T-helper 1 cell (primary cell): Measurements from ENCODE around the gene TNK2.
"Not testable (repeated sequence)": the region's sequence is repeated elsewhere in the genome, so short reads cannot be mapped to it uniquely, and the experiment has no call there.

Experiments
- DNase-seq, 5 donors: peaks; one replicate each; pipeline ENCODE4 v3.0.0-alpha.2; 2012 to 2020

Gene TNK2

DNA sequence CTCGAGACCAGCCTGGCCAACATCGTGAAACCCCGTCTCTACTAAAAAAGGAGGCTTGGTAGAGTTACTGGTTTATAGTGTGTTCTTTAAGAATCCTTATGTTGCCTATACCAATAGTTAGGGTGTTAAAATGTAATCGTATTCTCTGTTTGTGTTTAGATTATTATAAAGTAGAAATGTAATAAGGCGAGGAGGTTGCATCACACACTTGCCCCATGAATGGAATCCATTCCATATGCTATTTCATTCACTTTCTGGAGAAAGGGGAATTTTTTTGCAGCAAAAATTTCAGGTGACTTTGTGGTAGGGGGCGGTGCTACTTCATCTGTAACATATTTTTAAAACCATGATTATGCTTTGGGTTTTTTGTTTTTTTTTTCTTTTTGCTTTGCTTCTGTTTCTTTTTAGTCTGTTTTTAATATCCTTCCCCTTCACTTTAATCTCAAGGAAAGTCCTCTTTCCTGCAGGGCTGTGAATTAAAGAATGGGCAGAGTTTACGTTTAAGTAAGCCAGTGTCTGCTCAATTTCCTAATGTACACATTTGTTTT is 63.6 kb downstream of the TNK2 start:
- DNase-seq = no peak

DNA sequence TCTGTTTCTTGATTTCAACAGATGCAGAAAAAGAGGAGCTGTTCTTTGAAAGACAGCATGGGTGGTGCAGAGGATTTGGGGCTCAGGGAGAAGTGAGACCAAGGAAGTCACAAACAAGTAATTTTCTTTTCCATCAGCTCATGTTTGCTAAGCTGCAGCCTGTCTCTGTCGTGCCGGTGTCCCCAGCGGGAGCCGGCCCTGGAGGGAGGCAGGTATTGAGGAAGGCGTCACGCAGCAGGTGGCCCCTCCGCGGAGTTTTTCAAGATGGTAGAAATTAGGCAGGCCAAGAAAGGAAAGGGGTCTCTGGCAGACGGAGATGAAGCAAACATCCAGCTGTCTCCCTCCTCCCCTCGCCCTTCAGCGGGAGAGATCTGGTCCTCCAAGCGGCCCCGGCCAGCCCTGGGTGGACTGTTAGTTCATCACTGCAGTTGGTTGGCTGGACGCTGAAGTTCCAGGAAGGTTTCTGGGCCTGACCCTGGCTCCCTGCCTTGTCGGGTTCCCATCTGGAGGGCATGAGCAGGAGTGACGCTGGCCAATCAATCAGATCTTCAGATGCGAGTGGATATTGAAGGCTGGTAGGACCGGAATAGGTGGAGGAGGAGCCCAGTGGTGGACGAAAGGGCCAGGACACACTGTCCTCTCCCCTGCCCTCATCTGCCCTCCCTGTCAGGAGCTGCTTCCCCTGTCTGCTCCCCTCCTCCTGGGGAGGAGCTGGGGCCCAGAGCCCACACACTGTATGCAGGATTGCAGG is 68.9 kb downstream of the TNK2 start:
- DNase-seq = no peak

GRCh38 chr3:195838714-195839113 is 69.6 kb downstream of the TNK2 start:
- no peak for DNase-seq

- no peak for DNase-seq
Observed at GRCh38 chr3:195836476-195837135, 71.7 kb downstream of the TNK2 start.

- no peak for DNase-seq
Observed at GRCh38 chr3:195835791-195836190, 72.6 kb downstream of the TNK2 start.

DNA sequence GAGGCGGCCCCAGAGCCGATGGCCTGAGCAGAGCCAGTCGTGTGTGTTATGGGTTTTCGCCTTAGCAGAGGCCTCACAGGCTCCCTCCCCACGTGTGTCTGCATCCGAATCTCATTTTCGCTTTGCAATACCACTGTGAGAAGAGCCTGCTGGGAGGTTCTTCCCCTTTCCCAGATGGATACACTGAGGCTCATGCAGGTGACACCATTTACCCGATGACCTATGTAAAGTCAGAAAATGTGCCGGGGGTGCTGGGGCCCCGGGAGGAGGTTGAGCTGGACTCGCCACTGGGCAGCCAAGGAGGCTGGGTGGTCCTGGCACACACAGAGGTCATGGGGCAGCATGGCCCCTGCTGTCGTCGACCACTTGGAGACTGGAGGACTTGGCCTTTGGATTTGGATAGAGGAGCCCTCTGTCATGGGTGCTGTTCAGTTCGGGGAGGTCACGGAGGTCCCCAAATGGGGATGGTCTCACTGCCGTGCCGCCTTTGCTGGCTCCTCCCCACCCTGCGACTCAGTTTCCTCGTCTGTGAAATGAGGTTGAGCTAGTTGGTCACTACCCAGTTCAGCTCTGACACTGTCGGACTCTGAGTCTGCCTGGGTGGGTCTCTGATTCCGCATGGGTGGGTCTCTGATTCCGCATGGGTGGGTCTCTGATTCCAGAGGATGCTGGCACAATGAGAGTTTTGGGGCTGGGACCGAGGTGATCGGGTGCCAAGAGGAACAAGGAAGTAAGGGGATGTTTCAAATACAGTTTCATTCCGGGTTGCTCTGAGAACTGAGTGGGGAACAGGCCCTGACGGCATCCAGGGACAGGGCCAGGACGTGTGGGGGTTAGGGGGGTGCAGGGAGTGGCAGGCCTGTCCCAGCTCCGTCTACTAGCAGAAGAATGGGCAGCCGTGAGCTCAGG is 73.4 kb downstream of the TNK2 start:
- no peak for DNase-seq

DNA sequence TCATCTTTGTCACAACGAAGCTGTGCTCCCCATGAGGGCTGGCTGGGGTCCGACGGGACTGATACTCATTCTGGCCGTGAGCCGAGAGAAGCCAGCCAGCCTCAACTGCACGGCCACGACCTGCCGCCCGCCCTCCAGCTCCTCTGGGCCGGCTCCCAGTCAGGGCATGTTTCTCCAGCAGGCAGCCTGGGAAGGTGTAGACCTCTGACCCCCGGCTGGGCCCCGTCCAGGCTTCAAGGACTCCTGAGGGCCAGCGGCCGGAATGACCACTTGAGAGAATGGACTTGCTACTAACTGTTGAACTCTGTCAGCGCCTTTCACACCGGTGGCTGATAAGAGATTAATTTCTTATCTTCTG is 78.5 kb downstream of the TNK2 start:
- DNase-seq = no peak

DNA sequence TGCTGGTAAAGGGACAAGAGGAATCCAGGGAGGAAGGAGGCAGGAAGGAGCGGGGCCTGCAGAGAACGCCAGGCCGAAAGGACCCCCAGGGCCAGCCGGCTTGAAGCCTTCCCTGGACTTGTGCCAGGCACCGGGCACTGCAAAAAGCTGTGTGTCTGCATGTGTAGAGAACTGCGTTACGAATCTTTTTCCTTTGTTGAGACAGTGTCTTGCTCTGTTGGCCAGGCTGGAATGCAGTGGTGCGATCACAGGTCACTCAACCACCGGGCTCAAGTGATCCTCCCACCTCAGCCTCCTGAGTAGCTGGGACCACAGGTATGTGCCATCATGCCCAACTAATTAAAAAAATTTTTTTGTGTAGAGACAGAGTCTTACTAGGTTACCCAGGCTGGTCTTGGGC is 79.6 kb downstream of the TNK2 start:
- no peak for DNase-seq

DNA sequence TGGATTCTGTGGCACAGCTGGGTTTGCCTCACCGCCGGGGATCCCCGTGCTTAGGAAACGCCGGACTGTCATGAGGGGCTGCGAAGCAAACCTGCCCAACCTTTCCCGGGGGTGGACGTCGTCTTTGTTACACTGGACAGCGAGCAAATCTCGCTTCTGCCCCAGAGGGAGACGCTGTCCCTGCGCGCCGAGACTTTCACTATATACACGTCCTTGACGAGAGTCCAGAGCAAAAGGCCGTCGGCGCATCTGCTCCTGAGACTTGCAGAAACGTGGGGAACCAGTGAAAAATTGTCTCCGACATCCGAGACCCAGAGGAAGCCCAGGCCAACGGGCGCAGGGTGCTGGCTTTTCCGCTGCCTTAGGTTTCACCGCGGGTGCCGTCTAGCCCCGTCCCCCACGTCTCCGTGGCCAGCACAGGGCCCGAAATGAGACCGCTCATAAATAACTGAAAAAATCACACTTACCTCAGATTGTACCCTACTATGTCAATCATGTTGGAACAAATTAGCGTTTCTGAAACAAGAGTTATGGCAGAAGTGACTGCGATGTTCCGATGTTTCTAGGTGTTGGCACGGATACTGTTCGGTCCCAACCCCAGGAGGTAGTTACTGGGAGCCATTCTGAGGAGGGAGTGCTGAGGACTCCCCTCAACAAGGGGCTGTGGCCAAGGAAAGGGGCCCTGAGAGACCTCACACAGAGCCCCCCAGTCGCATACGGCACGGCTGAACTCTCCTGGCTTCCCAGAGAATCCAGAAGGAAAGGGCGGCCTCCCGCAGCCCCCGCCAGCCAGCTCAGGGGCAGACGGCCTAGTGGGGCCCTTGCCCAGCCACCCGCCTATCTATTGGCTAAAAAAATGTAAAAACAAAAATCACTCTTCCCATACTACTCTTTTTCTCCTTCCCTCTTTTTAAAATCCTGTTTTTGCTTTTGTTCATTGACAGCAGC is 82.2 kb downstream of the TNK2 start:
- no peak for DNase-seq

DNA sequence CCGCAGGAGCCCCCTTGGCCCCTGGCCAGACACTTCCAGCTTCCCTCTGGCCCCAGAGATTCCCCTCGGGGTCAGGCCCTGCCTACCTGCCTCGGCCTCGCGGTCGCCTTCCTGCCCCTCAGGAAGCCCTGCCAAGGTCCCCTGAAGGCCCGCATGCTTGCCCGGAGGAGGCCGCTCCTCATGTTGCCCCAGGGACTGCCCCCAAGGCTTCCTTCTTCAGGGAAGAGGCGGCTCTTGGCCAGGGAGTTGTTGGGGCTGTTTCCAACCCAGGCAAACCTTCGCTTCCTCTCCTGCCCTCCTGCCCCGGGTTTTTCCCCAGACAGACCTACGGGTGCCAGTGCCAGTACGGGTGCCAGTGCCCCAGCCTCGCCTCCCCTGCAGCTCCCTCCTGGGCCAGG is 83.2 kb downstream of the TNK2 start:
- DNase-seq = no peak

- DNase-seq = not testable (repeated sequence)
Observed at GRCh38 chr3:195824425-195825190, 83.7 kb downstream of the TNK2 start.

DNA sequence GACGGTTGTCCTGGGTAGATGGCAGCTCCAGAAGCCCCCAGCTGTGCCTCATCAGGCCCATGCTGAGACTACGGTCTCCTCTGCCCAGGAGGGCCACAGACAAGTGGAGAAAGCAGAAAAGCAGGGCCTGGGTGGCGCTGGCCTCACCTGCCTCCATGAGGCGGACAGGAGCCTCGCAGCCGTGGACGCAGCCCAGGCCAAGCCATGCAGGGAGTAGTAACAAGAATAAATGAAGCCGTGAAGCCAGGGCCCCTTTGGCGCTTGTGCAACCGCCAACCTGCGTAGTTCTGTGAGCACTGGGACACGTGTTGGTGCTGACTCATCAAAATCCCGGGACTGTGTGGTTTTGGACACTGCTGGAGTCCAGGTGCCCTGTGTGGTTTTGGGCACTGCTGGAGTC is 84.4 kb downstream of the TNK2 start:
- DNase-seq = no peak

DNA sequence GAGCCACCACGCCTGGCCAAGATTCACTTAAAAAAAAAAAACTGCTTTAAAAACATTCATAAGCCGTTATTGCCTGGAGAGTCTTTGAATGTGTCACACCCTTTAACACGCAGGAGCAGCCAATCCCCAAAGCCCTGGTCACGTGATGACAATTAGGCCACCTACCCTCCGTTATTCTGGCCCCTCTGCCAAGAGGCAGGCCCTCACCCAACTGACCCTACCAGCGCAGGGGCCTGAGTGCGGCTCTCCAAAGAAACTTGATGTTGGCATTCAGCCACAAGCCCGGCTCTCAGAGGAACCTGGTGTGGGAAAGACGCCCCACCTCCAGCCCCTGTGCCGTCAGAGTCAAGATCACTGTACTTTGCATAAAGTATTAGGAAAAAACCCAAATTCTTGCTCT is 85.1 kb downstream of the TNK2 start:
- no peak for DNase-seq

- DNase-seq = no peak
Observed at GRCh38 chr3:195822131-195822696, 86.1 kb downstream of the TNK2 start.

DNA sequence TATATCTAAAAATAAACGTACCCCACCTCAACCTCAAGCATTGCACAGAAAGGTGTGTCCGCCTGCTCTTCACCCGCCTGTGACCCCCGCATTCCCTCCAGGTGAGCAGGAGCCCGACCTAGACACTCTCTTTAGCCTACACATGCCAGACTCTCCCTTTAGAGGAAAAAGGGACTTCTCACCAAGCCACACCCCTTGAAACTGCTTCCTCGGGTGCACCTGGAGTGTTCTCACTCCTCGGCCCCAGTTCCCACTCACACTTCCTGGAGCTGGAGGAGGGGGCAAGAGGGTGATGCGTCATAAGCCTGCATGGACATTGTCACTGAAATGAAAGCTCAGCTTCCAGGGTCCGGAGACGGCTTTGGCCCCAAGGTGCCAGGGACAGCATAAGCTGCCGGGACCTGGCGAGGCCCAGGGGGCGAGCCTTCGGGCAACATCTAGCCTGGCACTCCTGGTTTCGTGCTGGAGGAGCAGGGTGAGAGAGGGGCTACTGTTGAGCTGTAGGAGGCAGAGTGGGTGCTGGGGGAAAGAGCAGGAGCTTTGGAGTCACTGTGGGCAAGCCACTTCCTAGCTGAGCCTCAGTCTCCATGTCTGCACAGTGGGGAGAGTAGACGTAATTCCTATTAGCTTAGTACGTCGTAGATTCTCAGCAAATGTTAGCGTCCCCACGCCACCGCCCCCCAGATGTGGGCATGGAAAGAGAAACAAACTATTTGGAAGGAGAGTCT is 86.8 kb downstream of the TNK2 start:
- no peak for DNase-seq

DNA sequence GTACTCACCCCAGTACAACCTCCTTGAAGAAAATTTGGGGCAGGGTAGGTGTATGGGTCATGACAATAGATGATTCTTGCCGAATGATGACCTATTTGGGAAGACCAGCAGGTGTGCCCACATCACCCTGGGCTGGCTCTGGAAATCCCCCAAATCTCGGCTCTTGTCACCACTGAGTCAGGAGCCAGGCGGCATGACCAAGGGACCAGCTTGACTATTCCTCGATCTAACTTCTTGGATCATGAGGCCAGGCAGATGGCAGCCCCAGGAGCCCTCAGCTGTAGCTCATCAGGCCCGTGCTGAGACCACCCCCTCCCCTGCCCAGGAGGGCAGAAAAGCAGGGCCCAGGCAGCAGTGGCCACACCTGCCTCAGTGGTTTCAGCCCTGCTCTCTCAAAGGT is 87.5 kb downstream of the TNK2 start:
- no peak for DNase-seq

DNA sequence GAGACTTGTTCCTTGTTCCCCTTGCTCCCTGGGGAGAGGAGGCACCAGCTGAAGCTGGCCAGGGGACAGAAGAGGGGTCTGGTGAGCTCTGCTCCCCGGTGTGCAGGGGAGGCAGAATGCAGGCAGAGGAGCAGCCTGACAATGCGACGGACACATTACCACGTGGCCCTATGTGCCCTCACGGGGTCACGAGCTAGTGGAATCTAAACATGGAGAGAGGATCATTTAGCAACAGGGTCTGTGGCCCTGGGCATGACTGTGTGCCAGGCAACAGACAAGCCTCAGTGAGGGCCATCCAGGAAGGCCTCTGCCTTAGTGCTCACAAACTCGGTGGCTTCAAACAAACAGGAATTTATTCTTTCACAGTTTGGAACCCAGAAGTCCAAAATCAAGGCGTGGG is 88.2 kb downstream of the TNK2 start:
- DNase-seq = no peak

GRCh38 chr3:195818301-195818700 is 90.0 kb downstream of the TNK2 start:
- no peak for DNase-seq

DNA sequence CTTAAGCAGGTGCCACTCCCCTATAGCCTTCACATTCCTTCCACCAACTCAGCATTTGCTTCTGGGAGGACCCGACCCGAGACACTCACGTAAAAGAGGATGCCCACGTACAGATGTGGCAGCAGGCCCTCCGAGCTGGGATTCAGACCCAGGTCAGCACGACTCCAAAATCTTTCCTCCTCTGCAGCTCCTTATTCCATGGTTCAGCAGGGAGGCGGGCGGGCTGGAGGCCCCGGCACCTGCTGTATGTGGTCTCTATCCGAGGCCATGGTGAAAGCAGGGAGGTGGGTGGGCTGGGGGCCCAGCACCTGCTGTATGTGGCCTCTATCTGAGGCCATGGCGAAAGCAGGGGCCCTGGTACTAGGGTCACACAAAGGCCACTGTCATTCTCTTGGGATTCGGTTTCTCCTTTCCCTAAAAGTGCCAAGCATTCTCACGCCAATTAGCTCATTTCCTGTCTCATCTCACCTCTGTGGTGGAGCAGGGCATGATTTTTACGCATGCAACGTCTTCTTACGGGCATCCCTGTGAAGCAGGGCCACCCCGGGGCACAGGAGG is 90.7 kb downstream of the TNK2 start:
- no peak for DNase-seq
